HG03108 (cell line): Measurements from ENCODE around the gene RAMP1.
"Not testable (repeated sequence)": the region's sequence is repeated elsewhere in the genome, so short reads cannot be mapped to it uniquely, and the experiment has no call there.

Experiments used
- ATAC-seq: cut with Tn5 transposase; IDR thresholded peaks from one replicate; pipeline ENCODE4 v1.9.1; 2021; ENCODE audit warnings: moderate library complexity; ENCODE audit not compliant: unreplicated experiment

Gene RAMP1

GRCh38 chr2:237943395-237944094, 84.1 kb downstream of the RAMP1 start:
- ATAC-seq: no peak

- ATAC-seq: no peak
Observed at GRCh38 chr2:237944302-237944701, 84.9 kb downstream of the RAMP1 start.

- ATAC-seq: no peak
Observed at GRCh38 chr2:237946423-237946822, 87.0 kb downstream of the RAMP1 start.

GRCh38 chr2:237951354-237951753, 91.9 kb downstream of the RAMP1 start:
- not testable (repeated sequence) for ATAC-seq

GRCh38 chr2:237951878-237952277, 92.5 kb downstream of the RAMP1 start:
- no peak for ATAC-seq

- ATAC-seq: no peak
Observed at GRCh38 chr2:237952851-237953250, 93.4 kb downstream of the RAMP1 start.

GRCh38 chr2:237955640-237956401, 96.4 kb downstream of the RAMP1 start:
- ATAC-seq: no peak

GRCh38 chr2:237956402-237956736, 96.9 kb downstream of the RAMP1 start:
- no peak for ATAC-seq

GRCh38 chr2:237961637-237962036, 102.2 kb downstream of the RAMP1 start:
- no peak for ATAC-seq
